Central memory CD8-positive, alpha-beta T cell (primary cell): ENCODE data around the gene HECTD2.
A peak's percentile ranks its signal among the peaks of the same experiment; 100 is the strongest.
"Not testable (repeated sequence)": the region's sequence is repeated elsewhere in the genome, so short reads cannot be mapped to it uniquely, and the experiment has no call there.

Source experiments
- ATAC-seq: fragments of 150-1000 bp; cut with Tn5 transposase; replicated peaks from 2 replicates; pipeline ENCODE4 v1.10.0; 2022; ENCODE audit warnings: mild to moderate bottlenecking, moderate FRiP score, moderate number of reproducible peaks; ENCODE audit not compliant: poor library complexity, severe bottlenecking; ENCODE audit errors: extremely low read depth
- DNase-seq, 2 donors: peaks; one replicate each; pipeline ENCODE4 v3.0.0; 2021; ENCODE audit warnings: low spot score in 2 of 2
- H3K27ac Mint-ChIP-seq: one replicate; pipeline ENCODE4 v1.8.0; 2022; ENCODE audit warnings: low read depth, mild to moderate bottlenecking, moderate library complexity, mixed read lengths
- H3K27me3 Mint-ChIP-seq: one replicate; pipeline ENCODE4 v1.8.0; 2022; ENCODE audit warnings: mixed read lengths
- H3K36me3 Mint-ChIP-seq: one replicate; pipeline ENCODE4 v1.8.0; 2022; ENCODE audit warnings: mild to moderate bottlenecking, moderate library complexity, mixed read lengths; ENCODE audit not compliant: insufficient read depth
- H3K4me1 Mint-ChIP-seq: one replicate; pipeline ENCODE4 v1.8.0; 2022; ENCODE audit warnings: mixed read lengths
- H3K4me3 Mint-ChIP-seq: one replicate; pipeline ENCODE4 v1.8.0; 2022; ENCODE audit warnings: mild to moderate bottlenecking, moderate library complexity, mixed read lengths
- H3K9me3 Mint-ChIP-seq: one replicate; pipeline ENCODE4 v1.8.0; 2022; ENCODE audit warnings: mixed read lengths

Gene HECTD2

DNA sequence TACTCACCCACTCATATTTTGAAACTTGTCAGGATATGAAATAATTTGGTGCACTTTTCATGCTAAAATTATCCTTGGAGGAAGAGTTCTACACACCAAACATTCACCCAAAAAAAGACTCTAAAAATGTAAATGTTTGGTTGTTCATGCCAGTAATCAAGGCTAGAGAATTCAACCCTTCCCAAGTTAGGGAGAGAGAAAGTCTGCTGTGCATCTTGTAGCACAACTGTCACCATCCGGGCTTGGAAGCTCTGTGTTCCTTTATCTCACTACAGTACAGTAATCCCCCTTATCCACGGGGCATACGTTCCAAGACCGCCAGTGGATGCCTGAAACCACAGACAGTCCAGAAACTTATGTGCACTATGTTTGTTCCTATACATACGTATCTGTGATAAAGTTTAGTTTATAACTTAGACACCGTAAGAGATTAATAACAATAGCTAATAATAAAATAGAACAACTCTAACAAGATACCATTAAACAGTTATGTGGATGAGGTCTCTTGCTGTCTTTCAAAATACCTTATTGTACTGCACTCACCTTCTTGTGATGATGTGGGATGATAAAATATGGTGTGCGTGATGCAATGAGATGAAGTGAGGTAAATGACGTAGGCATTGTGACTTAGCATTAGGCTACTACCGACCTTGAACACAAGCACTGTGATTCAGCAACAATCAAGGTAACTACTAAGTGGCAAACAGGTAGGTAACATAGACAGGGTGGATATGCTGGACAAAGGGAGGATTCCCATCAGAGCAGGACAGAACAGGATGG, 24.6 kb upstream of the HECTD2 start:
- no peak overlapping the region for H3K27ac Mint-ChIP-seq
- peaks cover 4% of the 10 kb centered on the region for H3K4me1 Mint-ChIP-seq
- H3K9me3 Mint-ChIP-seq, result no peaks in the 10 kb centered on the region
- ATAC-seq, result no peak
- H3K36me3 Mint-ChIP-seq, result no peaks in the 10 kb centered on the region
- peaks cover 72% of the 10 kb centered on the region for H3K27me3 Mint-ChIP-seq
- DNase-seq, result no peak
- no peak overlapping the region for H3K4me3 Mint-ChIP-seq

DNA sequence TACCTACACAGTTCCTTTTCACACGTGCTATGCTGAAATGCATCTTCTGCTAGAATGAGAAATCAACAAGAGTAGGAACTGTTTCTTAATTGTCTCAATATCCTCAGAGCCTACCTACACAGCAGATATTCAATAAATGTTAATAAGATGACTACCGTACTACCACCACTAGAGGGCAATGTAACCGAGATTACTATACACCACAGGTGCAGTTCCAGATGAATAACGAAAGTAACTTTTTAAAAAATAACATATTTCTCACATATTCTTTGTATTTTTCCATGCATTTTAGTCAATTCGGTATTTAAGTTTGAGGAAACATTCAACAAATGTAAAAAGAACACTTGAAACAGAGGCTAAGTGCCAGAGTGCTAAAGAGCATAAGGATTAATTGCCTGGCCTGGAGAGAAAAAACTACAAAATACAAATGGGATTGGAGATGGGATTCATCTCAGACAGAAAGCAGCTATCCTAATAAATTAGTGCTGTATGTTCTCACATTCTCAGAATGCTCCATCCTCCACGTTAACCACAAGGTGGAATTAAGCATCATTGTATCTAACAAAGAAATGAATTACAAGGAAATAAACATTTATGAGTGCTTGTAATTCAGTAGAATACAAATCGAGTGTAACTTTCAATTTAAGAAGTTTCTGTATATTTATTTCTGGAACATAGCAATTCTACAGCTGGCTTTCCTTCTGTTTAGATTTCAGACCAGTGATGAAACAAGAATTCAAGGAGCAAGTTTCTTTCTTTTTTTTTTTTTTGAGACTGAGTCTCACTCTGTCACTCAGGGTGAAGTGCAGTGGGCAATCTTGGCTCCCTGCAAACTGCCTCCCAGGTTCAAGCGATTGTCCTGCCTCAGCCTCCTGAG, 20.3 kb upstream of the HECTD2 start:
- ATAC-seq (peak; percentile 92), DNase-seq (no peak)
- H3K27me3 Mint-ChIP-seq, result peaks cover 50% of the 10 kb centered on the region
- H3K36me3 Mint-ChIP-seq, result no peaks in the 10 kb centered on the region
- no peaks in the 10 kb centered on the region for H3K9me3 Mint-ChIP-seq
- H3K4me1 Mint-ChIP-seq, result peaks cover 9% of the 10 kb centered on the region
- no peak overlapping the region for H3K4me3 Mint-ChIP-seq
- no peak overlapping the region for H3K27ac Mint-ChIP-seq

DNA sequence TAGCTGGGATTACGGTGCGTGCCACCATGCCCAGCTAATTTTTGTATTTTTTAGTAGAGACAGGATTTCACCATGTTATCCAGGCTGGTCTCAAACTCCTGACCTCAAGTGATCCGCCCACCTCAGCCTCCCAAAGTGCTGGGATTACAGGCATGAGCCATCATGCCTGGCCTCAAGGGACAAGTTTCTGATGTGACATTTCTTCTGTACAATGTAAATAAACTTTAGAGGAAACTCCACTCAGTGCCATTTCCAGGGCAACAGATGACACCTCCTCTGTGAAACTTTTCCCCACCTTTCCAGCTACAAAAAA, 19.7 kb upstream of the HECTD2 start:
- not testable (repeated sequence) for H3K27ac Mint-ChIP-seq, H3K4me3 Mint-ChIP-seq, DNase-seq, H3K36me3 Mint-ChIP-seq, H3K9me3 Mint-ChIP-seq, ATAC-seq, H3K4me1 Mint-ChIP-seq
- peaks cover 44% of the 10 kb centered on the region for H3K27me3 Mint-ChIP-seq

DNA sequence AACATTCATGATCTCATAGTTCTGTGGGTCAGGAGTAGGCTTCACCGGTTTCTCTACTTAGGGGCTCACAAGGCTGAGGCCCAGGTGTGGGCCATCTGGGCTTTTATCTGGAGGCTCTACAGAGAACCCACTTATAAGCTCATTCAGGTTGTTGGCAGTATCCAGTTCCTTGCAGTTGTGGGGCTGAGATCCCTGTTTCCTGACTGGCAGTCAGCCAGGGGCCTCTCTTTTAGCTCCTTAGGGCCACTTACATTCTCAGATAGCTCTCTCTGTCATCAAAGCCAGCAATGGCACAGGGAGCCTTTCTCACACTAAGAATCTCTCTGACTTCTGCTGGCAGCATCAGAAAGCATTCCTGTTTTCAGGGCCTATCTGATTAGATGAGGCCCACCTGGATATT, 18.2 kb upstream of the HECTD2 start:
- no peaks in the 10 kb centered on the region for H3K9me3 Mint-ChIP-seq
- peaks cover 9% of the 10 kb centered on the region for H3K4me1 Mint-ChIP-seq
- DNase-seq, result no peak
- H3K27me3 Mint-ChIP-seq, result peaks cover 43% of the 10 kb centered on the region
- ATAC-seq, result no peak
- no peak overlapping the region for H3K27ac Mint-ChIP-seq
- peaks cover 2% of the 10 kb centered on the region for H3K36me3 Mint-ChIP-seq
- no peak overlapping the region for H3K4me3 Mint-ChIP-seq

DNA sequence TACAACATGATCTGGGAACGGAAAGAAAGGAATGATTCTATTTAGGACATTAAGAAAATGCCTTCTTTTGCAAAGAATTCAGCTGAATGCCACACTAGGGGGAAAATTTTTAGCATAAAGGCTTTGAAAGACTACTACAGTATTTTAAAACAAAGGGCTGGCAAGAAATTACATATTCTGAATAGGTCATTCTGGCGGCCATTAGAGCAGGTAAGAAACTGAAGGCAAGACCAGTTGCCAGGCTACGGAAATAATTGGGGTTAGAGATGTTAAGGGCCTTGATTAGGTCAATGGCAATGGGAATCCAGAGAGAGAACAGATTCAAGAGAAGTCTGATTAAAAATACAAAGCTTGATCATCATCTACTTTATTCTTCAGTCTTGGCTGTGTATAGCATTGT, 3.8 kb upstream of the HECTD2 start:
- Mint-ChIP-seq H3K36me3 (peaks cover 6% of the 10 kb centered on the region), H3K4me1 (peaks cover 11% of the 10 kb centered on the region), H3K27me3 (no peaks in the 10 kb centered on the region), H3K4me3 (no peak overlapping the region), H3K9me3 (no peaks in the 10 kb centered on the region), H3K27ac (no peak overlapping the region)
- DNase-seq (no peak), ATAC-seq (no peak)

DNA sequence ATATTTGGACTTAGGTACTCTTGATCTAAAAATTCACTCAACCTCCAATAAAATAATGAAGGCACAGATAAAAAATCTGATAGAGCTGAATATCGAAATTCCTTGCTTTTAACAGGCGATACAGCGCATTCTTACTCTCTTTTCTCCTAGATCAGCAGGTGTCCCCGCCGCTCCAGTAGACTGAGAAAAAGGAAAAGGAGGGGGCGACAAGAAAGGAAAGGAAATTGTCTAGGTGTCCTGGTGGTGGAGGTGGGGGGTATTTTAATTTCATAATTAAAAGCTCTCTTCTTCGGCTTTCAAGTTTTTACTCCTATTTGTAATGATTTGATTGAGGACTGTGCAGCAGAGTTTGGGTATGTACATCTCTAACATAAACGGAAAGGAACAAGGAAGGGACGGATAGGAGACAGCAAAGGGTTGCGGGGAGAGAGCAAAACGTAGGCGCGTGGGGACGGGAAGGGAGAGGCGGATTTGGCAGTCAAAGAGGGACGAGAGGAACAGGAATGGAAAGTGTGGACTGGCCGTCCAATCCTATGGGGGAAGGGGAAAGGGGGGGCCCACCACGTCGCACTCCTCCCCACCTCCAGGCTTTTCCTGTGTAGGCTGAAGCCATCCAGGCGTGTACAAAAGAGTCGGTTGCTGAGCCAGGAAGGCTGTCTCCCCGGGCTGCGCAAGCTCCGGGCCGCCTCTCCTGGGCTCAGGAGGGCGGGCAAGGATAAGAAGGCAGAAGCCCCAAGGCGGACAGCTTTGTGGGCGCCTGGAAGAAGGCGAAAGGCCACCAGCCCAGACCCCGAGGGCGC, 875 bp upstream of the HECTD2 start:
- peak overlapping the region; percentile 84 for H3K4me3 Mint-ChIP-seq
- peak overlapping the region; percentile 94 for H3K27ac Mint-ChIP-seq
- ATAC-seq, result peak; percentile 31
- H3K4me1 Mint-ChIP-seq, result peaks cover 11% of the 10 kb centered on the region
- H3K36me3 Mint-ChIP-seq, result peaks cover 6% of the 10 kb centered on the region
- no peak for DNase-seq
- H3K27me3 Mint-ChIP-seq, result no peaks in the 10 kb centered on the region
- H3K9me3 Mint-ChIP-seq, result no peaks in the 10 kb centered on the region

DNA sequence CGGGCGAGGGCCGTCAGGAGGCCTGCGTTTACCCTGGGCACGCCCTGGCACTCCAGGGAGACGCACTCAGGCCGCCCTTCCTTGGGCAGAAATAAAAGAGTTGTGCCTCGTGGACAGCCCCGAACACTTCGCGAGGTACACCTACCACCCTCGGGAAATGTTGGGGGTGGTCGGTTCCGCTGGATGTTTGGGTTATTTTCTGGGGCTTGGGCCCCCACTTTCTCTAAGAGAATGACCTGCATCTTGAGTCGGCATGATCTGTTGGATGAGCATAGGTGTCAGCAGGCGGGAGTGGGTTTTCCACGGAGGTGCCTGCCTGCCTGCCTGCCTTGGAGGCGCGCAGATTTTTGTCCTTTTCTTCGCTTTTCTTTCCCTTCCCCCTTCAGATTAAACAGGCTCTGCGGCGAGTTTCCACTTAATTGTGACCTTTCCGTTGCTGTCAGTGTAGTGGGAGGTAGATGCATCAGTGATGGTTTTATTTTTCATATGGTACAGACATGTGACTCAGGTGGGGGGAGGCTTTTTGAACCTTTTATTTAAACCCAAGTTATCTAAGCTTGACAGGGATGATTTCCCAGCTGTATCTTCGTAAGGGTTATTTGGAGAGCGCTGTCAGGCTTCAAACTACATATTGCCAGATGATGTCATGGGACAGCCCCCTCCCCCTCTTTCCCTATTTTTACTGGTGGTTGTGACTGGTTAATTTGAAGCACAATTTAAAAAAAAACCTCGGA, 661 bp downstream of the HECTD2 start:
- H3K36me3 Mint-ChIP-seq, result peaks cover 6% of the 10 kb centered on the region
- ATAC-seq (no peak), DNase-seq (no peak)
- H3K27me3 Mint-ChIP-seq, result no peaks in the 10 kb centered on the region
- no peaks in the 10 kb centered on the region for H3K9me3 Mint-ChIP-seq
- peaks cover 11% of the 10 kb centered on the region for H3K4me1 Mint-ChIP-seq
- H3K27ac Mint-ChIP-seq, result peak overlapping the region; percentile 94
- H3K4me3 Mint-ChIP-seq, result peak overlapping the region; percentile 84

DNA sequence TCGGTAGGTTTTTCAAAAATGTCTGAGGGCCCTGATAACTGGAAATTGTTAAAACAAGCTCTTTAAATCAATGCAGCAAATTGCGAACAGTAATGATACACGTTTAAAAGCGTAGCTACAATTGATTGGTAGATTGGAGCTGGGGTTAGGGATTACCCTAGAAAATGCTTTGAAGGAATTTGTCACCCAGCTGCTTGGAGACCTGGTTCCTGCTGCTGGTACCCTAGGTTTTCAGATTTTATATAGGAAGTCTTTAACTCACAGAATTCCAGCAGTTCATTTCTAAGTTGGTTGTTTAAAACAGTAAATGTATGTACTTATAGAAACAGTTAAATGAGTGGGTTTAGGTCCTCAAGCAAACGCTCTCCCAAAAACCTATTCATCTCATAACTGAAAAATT, 1.5 kb downstream of the HECTD2 start:
- Mint-ChIP-seq H3K36me3 (peaks cover 6% of the 10 kb centered on the region), H3K4me3 (peak overlapping the region; percentile 84), H3K4me1 (peaks cover 11% of the 10 kb centered on the region), H3K27ac (no peak overlapping the region), H3K27me3 (no peaks in the 10 kb centered on the region), H3K9me3 (no peaks in the 10 kb centered on the region)
- ATAC-seq (no peak), DNase-seq (no peak)

DNA sequence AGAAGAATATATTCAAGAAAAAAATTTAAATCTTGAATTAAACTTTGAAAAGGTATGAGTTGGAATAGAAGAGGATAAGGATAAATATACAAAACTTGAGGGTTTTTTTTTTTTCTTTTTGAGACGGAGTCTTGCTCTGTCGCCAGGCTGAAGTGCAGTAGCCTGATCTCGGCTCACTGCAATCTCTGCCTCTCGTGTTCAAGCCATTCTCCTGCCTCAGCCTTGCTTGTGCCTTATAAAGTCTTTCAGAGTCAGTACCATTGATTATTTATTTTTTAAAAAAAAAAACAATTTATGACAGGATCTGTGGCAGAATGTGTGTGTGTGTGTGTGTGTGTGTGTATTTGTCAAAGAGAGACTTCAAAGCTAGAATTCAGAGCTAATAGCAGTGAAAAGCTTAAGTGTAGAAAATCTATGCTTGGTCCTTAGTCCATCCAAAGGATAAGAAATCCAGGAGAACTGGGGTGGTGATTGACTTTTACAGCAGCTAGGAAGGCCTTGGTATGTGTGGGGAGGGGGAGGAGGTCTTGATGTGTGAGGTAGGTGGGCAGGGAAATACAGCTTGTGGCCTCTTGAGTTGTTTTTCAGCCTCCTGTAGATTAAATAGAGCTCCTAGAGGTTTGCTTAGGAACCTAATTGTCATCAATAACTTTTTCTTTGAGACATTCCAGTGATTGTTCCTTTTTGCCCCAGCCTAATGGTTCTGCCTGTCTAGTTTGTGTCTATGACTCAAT, 2.4 kb downstream of the HECTD2 start:
- Mint-ChIP-seq H3K27ac (no peak overlapping the region), H3K36me3 (peaks cover 6% of the 10 kb centered on the region), H3K4me3 (no peak overlapping the region), H3K4me1 (peaks cover 11% of the 10 kb centered on the region), H3K9me3 (no peaks in the 10 kb centered on the region), H3K27me3 (no peaks in the 10 kb centered on the region)
- ATAC-seq (no peak), DNase-seq (no peak)

DNA sequence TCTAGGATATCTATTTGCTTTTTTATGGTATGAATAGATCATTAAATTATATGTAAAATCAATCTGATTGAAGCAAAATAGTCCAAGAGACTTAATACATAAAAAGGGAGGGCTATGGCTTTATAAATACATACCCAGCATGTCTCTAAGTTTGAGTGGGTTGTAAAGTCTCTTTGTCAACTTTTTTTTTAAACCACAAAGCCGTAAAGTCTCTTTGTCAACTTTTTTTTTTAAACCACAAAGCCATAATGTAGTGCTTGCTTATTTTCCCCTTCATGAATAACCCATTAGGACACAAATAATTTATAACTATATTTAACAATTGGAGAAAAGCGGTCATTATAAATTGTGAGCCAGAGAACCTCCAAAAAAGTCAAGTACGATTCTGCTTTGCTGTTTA, 5.7 kb downstream of the HECTD2 start:
- Mint-ChIP-seq H3K36me3 (peaks cover 2% of the 10 kb centered on the region), H3K4me3 (no peak overlapping the region), H3K9me3 (no peaks in the 10 kb centered on the region), H3K27me3 (no peaks in the 10 kb centered on the region), H3K27ac (no peak overlapping the region), H3K4me1 (peaks cover 4% of the 10 kb centered on the region)
- DNase-seq (no peak), ATAC-seq (no peak)

DNA sequence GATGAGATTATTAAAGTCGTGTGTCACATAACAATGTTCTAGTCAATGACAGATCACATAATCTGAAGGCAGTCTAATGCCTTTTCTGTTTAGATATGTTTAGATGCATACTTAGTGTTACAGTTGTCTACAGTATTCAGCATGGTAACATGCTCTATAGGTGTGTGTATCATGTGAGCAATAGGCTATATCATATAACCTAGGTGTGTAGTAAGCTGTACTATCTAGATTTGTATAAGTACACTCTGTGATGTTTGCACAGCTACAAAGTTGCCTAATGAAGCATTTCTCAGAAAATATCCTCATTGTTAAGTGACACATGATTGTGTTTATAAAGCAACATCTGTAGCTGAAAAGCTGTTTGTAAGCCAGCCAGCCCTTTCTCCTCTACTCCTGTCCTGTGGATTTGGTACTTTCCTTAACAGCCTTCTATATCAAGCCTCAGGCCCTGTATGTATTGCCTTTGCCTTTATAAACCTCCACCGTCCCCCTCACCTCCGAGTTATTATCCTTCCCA, 6.3 kb downstream of the HECTD2 start:
- ATAC-seq (no peak), DNase-seq (no peak)
- Mint-ChIP-seq H3K4me1 (peaks cover 6% of the 10 kb centered on the region), H3K27ac (no peak overlapping the region), H3K27me3 (no peaks in the 10 kb centered on the region), H3K36me3 (no peaks in the 10 kb centered on the region), H3K9me3 (no peaks in the 10 kb centered on the region), H3K4me3 (no peak overlapping the region)
